Keratinocyte (primary cell): ENCODE measurements around the gene NDRG2.

Experiments used
- EZH2 ChIP-seq: IDR thresholded peaks from one replicate; pipeline ENCODE4 v1.6.1; 2012; ENCODE audit warnings: inconsistent platforms, mild to moderate bottlenecking, low read length, moderate library complexity
- TF ChIP-seq, protein P1 (sequence below), 3 experiments: IDR thresholded peaks in 1 of 3; conservative IDR thresholded peaks in 1 of 3; optimal IDR thresholded peaks in 1 of 3; 2 replicates in 2 of 3; 3 replicates in 1 of 3; pipeline versions ENCODE3 to v1.5.1; 2011; ENCODE audit warnings: low read length in 3 of 3, mild to moderate bottlenecking in 3 of 3, moderate library complexity in 2 of 3, control low read depth in 1 of 3, inconsistent platforms in 1 of 3; ENCODE audit not compliant: insufficient read depth in 2 of 3; ENCODE audit errors: extremely low read depth in 1 of 3

DNA sequence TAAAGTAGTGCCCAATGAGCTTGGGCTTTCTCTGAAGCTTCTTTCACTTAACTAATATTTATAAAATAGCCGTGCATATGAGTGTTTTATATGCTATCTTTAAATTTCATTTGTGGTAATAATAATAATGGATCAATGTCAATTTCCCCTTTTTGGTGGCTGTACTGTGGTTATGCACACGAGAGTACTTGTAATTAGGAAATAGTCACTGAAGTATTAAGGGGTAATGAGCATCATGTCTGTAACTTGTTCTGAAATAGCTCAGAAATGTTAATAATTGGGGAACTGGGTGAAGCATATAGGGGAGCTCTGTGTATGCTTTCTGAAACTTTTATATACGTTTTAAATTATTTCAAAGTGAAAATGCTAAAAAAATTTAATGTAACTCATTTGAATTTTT lies 25.7 kb upstream of the NDRG2 start:
- TF ChIP-seq, protein P1, sequence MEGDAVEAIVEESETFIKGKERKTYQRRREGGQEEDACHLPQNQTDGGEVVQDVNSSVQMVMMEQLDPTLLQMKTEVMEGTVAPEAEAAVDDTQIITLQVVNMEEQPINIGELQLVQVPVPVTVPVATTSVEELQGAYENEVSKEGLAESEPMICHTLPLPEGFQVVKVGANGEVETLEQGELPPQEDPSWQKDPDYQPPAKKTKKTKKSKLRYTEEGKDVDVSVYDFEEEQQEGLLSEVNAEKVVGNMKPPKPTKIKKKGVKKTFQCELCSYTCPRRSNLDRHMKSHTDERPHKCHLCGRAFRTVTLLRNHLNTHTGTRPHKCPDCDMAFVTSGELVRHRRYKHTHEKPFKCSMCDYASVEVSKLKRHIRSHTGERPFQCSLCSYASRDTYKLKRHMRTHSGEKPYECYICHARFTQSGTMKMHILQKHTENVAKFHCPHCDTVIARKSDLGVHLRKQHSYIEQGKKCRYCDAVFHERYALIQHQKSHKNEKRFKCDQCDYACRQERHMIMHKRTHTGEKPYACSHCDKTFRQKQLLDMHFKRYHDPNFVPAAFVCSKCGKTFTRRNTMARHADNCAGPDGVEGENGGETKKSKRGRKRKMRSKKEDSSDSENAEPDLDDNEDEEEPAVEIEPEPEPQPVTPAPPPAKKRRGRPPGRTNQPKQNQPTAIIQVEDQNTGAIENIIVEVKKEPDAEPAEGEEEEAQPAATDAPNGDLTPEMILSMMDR (optimal IDR thresholded peaks at IDR 0.05 in 1 of 3, IDR thresholded peaks at IDR 0.05 in 1 of 3, conservative IDR thresholded peaks at IDR 0.05 in 1 of 3; ENCODE audit: extremely low read depth in 1 of 3, insufficient read depth in 2 of 3, low read length in 3 of 3), result no peak
- no peak for TF ChIP-seq EZH2
